Sigmoid colon (tissue), 7 donors: ENCODE results near the gene NEU3. TPM values are rescaled to one million over a fixed set of nuclear protein-coding genes. Genes with fewer than 3 reads are reported as not detected.

Experiments
- DNase-seq: peaks from one replicate; pipeline ENCODE4 v3.0.0-alpha.2; 2019
- H3K27ac ChIP-seq, 4 donors: fragments of 200-600 bp; sonication (generic); one replicate each; pipeline ENCODE4 v1.5.1; 2016 to 2019; ENCODE audit warnings: mild to moderate bottlenecking in 1 of 4
- H3K27me3 ChIP-seq, 3 donors: fragments of 200-600 bp; sonication (generic); one replicate each; pipeline ENCODE4 v1.5.1; 2019; ENCODE audit warnings: mild to moderate bottlenecking in 1 of 3
- H3K36me3 ChIP-seq, 4 donors: fragments of 200-600 bp; sonication (generic); one replicate each; pipeline ENCODE4 v1.5.1; 2016 to 2019
- H3K4me1 ChIP-seq, 4 donors: fragments of 200-600 bp; sonication (generic); one replicate each; pipeline ENCODE4 v1.5.1; 2017 to 2019
- H3K4me3 ChIP-seq, 4 donors: fragments of 200-600 bp; sonication (generic); one replicate each; pipeline ENCODE4 v1.5.1; 2017 to 2019; ENCODE audit warnings: mild to moderate bottlenecking in 2 of 4, moderate library complexity in 1 of 4
- H3K9me3 ChIP-seq, 4 donors: fragments of 200-600 bp in 3 of 4; sonication (generic) in 3 of 4; one replicate each; pipeline versions ENCODE4 v1.5.1 to v1.6.1; 2013 to 2019
- EP300 ChIP-seq, 4 donors: sonication (generic); formaldehyde crosslinking; IDR thresholded peaks; one replicate each; pipeline ENCODE4 v1.6.1; 2017; ENCODE audit warnings: antibody characterized with exemption in 4 of 4
- POLR2A ChIP-seq, 2 donors: fragments of 450-650 bp; IDR thresholded peaks; one replicate each; pipeline ENCODE4 v1.6.1; 2016; ENCODE audit warnings: antibody characterized with exemption in 2 of 2, mild to moderate bottlenecking in 2 of 2, moderate library complexity in 2 of 2
- POLR2AphosphoS5 ChIP-seq, 4 donors: sonication (generic); formaldehyde crosslinking; IDR thresholded peaks; one replicate each; pipeline ENCODE4 v1.6.1; 2017; ENCODE audit warnings: antibody characterized with exemption in 4 of 4
- WGBS, 2 donors: extraction: QIAGEN DNeasy Blood & Tissue Kit; methylation state at CpG; one replicate each; pipeline ENCODE4 v1.1.7; 2013; 5-methylcytosine and 5-hydroxymethylcytosine counted together
- intact Hi-C: fragments of 100-400 bp; cut with DNase I; formaldehyde crosslinking; loops from one replicate; pipeline ENCODE4 v1.15.1; 2023
- polyA plus RNA-seq, 3 donors: library from polyadenylated mRNA; stranded (reverse); fragments of 200-250 nt; gene quantifications; one replicate each; pipeline ENCODE4 v1.2.3, GENCODE V29; 2013
- total RNA-seq, 4 donors: library from RNA; depleted of rRNA; stranded (reverse); fragments of >200 nt; gene quantifications; one replicate each; pipeline ENCODE4 v1.1.0, GENCODE V29; 2016
- TF ChIP-seq, protein P1 (sequence below), 4 experiments: fragments of 450-650 bp in 3 of 4; fragments of 200-600 bp in 1 of 4; IDR thresholded peaks; one replicate each; pipeline ENCODE4 v1.5.1; 2016 to 2019; ENCODE audit warnings: antibody characterized with exemption in 4 of 4, mild to moderate bottlenecking in 3 of 4, moderate library complexity in 2 of 4
- donor health status: healthy with polysubstance abuse.
- donor health status: Bipolar disorder and iron deficiency.
- donor health status: healthy.

NEU3 gene, protein sequence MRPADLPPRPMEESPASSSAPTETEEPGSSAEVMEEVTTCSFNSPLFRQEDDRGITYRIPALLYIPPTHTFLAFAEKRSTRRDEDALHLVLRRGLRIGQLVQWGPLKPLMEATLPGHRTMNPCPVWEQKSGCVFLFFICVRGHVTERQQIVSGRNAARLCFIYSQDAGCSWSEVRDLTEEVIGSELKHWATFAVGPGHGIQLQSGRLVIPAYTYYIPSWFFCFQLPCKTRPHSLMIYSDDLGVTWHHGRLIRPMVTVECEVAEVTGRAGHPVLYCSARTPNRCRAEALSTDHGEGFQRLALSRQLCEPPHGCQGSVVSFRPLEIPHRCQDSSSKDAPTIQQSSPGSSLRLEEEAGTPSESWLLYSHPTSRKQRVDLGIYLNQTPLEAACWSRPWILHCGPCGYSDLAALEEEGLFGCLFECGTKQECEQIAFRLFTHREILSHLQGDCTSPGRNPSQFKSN
- total RNA-seq (10 to 100 TPM in 1 of 4 donors, 1 to 10 TPM in 3; 3.3 to 10.2 (median 4.8) TPM), polyA plus RNA-seq (1 to 10 TPM in 2 of 3 donors, under 1 TPM in 1; 0.60 to 7.0 (median 1.2) TPM)

- Histone ChIP-seq H3K27ac (peak within 1 kb of the TSS; percentile 67 to 71 (median 71)), H3K36me3 (no peaks in the 10 kb centered on the region), H3K4me1 (peaks cover 0 to 12% (median 6%) of the 10 kb centered on the region in 4 donors), H3K4me3 (peak within 1 kb of the TSS; percentile 48 to 74 (median 64)), H3K9me3 (no peaks in the 10 kb centered on the region), H3K27me3 (no peaks in the 10 kb centered on the region)
- 0 to 1% methylated on average over 46 of the region's 46 CpGs for WGBS, 2 donors
- TF ChIP-seq POLR2AphosphoS5 (IDR thresholded peaks at IDR 0.05), result peak; percentile 20 to 70 (median 60)
- TF ChIP-seq EP300 (IDR thresholded peaks at IDR 0.05), result no peak
- DNase-seq, result peak; percentile 84
- intact Hi-C loops, result loop anchor here (5.0 kb wide), 1 partner anchor 36 kb away; no protein-coding TSS in a partner anchor
These were observed at the start of gene NEU3 for GRCh38 chr11:74988541-74989259. Gene NEU3 (plus strand): TSS chr11:74988933. CDS start chr11:74989061, 128 bp downstream.

DNA sequence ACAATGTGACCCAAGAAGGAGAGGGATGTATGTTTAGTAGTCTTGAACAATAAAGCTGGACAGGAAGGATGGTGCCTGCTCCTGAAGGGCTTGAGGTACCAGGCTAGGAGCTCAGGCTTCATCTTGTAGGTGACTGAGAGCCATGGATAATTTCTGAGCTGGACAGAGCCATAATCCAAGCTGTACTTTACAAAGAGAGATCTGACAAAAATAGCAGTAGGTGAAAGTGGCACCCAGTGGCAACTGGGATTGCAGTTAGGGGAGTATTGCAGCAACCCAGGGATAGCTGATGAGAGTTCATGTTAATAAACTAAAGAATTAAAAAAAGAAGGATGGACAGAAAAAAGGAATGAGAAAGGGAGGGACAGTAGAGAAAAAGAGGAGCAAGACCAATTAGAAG lies 47.2 kb upstream of the NEU3 start:
- TF ChIP-seq POLR2A (IDR thresholded peaks at IDR 0.05) (no peak), EP300 (IDR thresholded peaks at IDR 0.05) (no peak), POLR2AphosphoS5 (IDR thresholded peaks at IDR 0.05) (no peak)
- TF ChIP-seq, protein P1, sequence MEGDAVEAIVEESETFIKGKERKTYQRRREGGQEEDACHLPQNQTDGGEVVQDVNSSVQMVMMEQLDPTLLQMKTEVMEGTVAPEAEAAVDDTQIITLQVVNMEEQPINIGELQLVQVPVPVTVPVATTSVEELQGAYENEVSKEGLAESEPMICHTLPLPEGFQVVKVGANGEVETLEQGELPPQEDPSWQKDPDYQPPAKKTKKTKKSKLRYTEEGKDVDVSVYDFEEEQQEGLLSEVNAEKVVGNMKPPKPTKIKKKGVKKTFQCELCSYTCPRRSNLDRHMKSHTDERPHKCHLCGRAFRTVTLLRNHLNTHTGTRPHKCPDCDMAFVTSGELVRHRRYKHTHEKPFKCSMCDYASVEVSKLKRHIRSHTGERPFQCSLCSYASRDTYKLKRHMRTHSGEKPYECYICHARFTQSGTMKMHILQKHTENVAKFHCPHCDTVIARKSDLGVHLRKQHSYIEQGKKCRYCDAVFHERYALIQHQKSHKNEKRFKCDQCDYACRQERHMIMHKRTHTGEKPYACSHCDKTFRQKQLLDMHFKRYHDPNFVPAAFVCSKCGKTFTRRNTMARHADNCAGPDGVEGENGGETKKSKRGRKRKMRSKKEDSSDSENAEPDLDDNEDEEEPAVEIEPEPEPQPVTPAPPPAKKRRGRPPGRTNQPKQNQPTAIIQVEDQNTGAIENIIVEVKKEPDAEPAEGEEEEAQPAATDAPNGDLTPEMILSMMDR (IDR thresholded peaks at IDR 0.05), result no peak
- intact Hi-C loops, result no loop called here
- H3K4me1 ChIP-seq, result peaks cover 0 to 9% (median 0%) of the 10 kb centered on the region in 4 donors

GRCh38 chr11:74942073-74942759 lies 46.5 kb upstream of the NEU3 start:
- H3K36me3 ChIP-seq, result peaks cover 0 to 59% (median 1%) of the 10 kb centered on the region in 4 donors
- H3K9me3 ChIP-seq, result no peaks in the 10 kb centered on the region
- DNase-seq, result no peak
- peaks cover 0 to 2% (median 0%) of the 10 kb centered on the region in 4 donors for H3K4me1 ChIP-seq
- intact Hi-C loops, result no loop called here
- no peak overlapping the region for H3K4me3 ChIP-seq
- TF ChIP-seq EP300 (IDR thresholded peaks at IDR 0.05), result no peak
- TF ChIP-seq, protein P1 (IDR thresholded peaks at IDR 0.05), result no peak
- no peak for TF ChIP-seq POLR2AphosphoS5 (IDR thresholded peaks at IDR 0.05)
- TF ChIP-seq POLR2A (IDR thresholded peaks at IDR 0.05), result no peak
- WGBS, 2 donors, result 92 to 95% methylated on average over 5 of the region's 5 CpGs
- H3K27me3 ChIP-seq, result no peaks in the 10 kb centered on the region
- no peak overlapping the region for H3K27ac ChIP-seq

More for the DNA sequence above, 47.2 kb upstream of the NEU3 start:
- no peak for DNase-seq
- Histone ChIP-seq H3K9me3 (no peaks in the 10 kb centered on the region), H3K27me3 (no peaks in the 10 kb centered on the region), H3K4me3 (no peak overlapping the region), H3K27ac (no peak overlapping the region), H3K36me3 (peaks cover 0 to 67% (median 3%) of the 10 kb centered on the region in 4 donors)

DNA sequence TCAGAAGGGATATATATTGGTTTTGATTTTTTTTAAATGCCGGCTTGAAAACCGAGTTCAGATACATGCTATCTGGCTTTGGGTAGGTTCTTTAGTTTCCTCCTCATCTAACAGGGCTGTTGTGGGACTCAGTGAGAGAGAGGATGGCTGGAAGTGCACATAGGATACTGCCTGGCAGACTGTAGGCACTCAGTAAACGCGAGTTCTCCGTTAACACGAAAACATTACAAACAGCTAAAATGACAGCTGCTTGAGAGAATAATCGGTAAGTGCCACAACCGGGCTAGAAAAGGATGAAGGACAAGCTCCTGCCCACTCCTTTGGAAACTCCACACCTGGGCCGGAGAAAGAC lies 40.2 kb upstream of the NEU3 start:
- Histone ChIP-seq H3K4me1 (peaks cover 0 to 41% (median 26%) of the 10 kb centered on the region in 4 donors), H3K27ac (peak overlapping the region; percentile 77 to 86 (median 85)), H3K27me3 (no peaks in the 10 kb centered on the region), H3K9me3 (no peaks in the 10 kb centered on the region), H3K36me3 (peaks cover 0 to 16% (median 0%) of the 10 kb centered on the region in 4 donors), H3K4me3 (peak overlapping the region; percentile 70 to 90 (median 76))
- WGBS, 2 donors, result 0 to 1% methylated on average over 9 of the region's 9 CpGs
- intact Hi-C loops, result no loop called here
- TF ChIP-seq, protein P1 (IDR thresholded peaks at IDR 0.05), result no peak
- no peak for TF ChIP-seq POLR2A (IDR thresholded peaks at IDR 0.05)
- TF ChIP-seq POLR2AphosphoS5 (IDR thresholded peaks at IDR 0.05), result no peak
- no peak for TF ChIP-seq EP300 (IDR thresholded peaks at IDR 0.05)
- DNase-seq, result no peak
